Measurements from ENCODE around the gene KDM4C.

KDM4C gene

DNA sequence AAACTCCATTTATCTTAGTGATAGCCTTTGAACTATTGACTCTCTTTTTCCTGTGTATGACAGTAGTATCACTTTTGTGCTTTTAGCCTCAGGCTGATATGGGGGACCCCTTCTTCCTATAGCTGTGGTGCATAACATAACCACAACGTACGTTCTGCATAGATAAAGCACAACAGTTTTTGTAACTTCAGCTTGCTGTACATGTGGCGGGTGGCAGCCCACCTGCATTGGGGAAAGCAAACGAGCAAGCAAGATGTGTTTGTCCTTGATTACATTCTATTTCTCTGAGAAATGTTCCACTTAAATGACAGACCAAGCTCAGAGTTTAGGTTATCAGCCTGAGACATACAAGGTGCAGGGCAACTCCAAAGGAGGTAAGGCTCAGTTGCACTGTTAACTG, 309.4 kb downstream of the KDM4C start:
- no peak for DNase-seq

GRCh38 chr9:7071916-7072315, 314.1 kb downstream of the KDM4C start:
- no peak for DNase-seq

- DNase-seq: no peak
Observed at GRCh38 chr9:7073706-7074105, 315.9 kb downstream of the KDM4C start.

- no peak for DNase-seq
Observed at GRCh38 chr9:7075154-7075553, 317.4 kb downstream of the KDM4C start.

- no peak for DNase-seq
Observed at GRCh38 chr9:7079051-7079450, 321.3 kb downstream of the KDM4C start.

- no peak for DNase-seq
Observed at GRCh38 chr9:7081065-7081600, 323.4 kb downstream of the KDM4C start.

- no peak for DNase-seq
Observed at GRCh38 chr9:7083192-7083591, 325.4 kb downstream of the KDM4C start.

GRCh38 chr9:7085357-7085756, 327.6 kb downstream of the KDM4C start:
- no peak for DNase-seq

DNA sequence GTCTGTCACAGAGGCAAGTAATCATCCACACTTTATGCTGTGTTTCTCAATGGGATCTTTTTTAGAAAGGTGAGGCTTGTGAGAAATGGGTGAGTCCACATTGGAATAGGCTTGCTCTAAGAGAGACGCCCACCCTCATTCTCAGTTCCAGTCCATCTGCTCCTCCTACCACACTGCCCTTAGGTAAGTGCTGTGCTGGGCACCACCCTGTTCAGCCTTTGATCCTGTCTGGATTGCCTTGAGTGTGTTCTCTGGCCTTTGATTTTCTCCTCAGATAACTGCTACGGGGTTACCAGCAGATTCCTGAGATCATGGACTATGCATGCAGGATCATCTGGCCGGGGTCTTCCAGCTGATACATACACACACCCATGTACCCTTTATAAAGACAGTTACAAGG, 328.6 kb downstream of the KDM4C start:
- no peak for DNase-seq

- no peak for DNase-seq
Observed at GRCh38 chr9:7088611-7089010, 330.8 kb downstream of the KDM4C start.

GRCh38 chr9:7089406-7090193, 331.8 kb downstream of the KDM4C start:
- no peak for DNase-seq

GRCh38 chr9:7093040-7093439, 335.3 kb downstream of the KDM4C start:
- DNase-seq: no peak

- DNase-seq: no peak
Observed at GRCh38 chr9:7094052-7094451, 336.3 kb downstream of the KDM4C start.

GRCh38 chr9:7094576-7094975, 336.8 kb downstream of the KDM4C start:
- no peak for DNase-seq

GRCh38 chr9:7095058-7095457, 337.3 kb downstream of the KDM4C start:
- no peak for DNase-seq

DNA sequence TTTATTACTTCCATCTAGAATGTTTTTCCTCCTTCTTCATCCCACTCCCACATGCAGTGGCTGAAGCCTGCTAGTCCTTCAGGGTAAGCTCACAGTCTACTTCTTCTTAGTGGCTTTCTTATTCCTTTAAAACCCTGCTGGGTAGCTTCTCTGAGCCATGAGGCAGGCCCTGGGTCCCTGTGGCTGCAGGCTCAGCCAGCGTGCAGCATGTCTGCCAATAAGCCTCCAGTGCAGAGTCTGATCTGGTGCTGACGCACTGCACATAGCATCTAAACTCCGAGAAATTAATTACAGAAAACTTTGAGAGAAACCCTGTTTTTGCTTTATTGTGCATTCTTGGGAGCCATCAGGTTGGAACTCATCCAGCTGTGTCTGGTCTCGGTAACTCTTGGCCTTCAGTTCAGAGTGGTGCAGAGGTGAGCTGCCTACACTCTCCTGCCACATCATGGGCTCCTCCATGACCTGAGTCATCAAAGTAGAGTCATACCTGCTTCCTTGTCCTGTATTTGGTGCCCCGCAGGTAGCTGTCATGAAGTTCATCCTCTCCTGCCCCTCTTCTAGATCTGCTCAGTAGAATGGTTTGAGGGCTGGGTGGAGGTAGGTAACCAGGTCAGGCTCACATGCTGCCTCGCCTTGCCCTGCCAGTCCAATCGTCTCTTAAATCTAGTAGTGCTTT, 339.4 kb downstream of the KDM4C start:
- DNase-seq: no peak

DNA sequence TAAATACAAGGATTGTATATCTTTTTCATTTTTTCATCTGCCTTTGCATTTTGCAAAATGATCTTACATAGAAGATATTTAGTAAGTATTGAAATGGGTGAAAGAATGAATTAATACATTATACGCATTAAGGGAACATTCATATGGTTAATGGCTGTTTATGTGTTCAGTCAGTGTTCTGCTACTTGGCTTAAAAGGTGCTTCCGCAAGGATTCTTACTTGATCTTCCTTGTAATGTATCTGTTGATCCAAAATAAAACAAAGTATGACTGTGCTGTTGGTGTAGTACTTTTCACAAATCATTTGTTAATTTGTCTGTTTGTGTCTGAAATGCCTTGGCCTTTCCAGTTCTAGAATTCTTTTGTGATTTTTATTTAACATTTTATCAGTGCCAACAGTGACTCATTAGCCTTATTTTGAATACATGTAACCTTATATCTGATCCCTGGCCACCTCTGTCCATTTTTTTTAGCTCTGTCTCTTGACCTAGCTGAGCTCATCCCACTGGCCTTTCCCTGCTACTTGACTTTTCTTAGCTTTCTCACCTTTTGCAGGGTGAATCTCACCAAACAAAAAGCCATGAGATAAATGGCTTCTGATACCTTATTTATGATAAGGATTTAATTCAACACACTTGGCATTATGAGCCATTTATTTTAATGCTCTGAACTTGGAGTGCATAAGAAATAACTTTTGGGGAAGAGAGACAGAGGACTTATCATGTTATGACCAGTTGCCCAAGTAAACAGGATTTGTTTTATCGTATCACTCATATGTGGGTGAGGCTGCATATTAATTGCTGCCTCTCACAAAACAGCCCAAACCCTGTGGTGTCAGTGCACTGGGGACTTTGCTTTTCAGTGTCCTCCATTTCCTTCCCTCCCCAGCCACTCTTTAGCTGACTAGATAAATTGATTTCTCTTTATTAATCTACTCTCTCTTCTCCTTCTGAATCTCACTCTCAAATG, 340.3 kb downstream of the KDM4C start:
- no peak for DNase-seq

DNA sequence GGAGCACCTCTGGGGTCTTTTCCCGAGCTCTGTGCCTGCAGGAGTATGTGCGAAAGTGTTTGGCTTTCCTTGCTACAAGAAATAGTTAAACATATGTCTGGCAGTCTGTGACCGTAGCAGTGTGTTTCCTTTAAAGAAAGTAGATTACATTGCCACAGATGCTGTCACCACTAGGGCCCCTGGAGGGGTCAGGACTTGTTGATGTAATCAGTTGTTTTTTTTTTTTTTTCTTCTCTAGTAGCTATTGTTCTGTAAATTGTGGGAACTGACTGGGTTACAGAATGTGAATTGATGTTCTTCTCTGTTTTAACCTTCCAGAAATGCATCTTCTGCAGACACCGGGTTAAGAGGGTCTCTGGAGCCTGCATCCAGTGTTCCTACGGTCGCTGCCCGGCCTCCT, 345.6 kb downstream of the KDM4C start:
- DNase-seq: no peak

DNA sequence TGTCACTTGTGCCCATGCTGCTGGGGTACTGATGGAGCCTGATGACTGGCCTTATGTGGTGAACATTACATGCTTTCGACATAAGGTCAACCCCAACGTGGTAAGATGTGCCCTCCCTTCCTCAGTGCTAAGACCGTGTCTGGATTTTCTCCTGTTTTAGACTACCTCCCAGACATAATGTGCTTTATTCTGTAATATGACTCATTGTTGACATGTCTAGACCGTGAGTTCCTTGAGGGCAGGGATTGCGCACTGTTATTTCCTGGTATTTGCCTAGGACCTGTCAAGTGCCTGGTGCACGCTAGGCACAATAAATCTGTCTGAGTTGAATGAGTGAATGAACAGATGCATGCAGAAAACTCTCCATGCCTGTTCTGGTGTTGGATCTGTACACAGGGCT, 346.0 kb downstream of the KDM4C start:
- DNase-seq: no peak

GRCh38 chr9:7104625-7105024, 346.9 kb downstream of the KDM4C start:
- DNase-seq: no peak

- DNase-seq: no peak
Observed at GRCh38 chr9:7105095-7105494, 347.3 kb downstream of the KDM4C start.

- no peak for DNase-seq
Observed at GRCh38 chr9:7108936-7109335, 351.2 kb downstream of the KDM4C start.

GRCh38 chr9:7111413-7111812, 353.6 kb downstream of the KDM4C start:
- no peak for DNase-seq

Data from stimulated activated CD4-positive, alpha-beta T cell treated with anti-CD3 and anti-CD28 coated beads, Interleukin-2, amount 100 ng/mL, for 24 hours (primary cell).